K562 (cell line): ENCODE measurements around the gene SCAP.

Experiments used
- CTCF ChIP-seq, 3 experiments: IDR thresholded peaks in 2 of 3; conservative IDR thresholded peaks in 1 of 3; 2 replicates each; pipeline ENCODE4 v1.5.1; 2011 to 2012; ENCODE audit warnings: low read length in 3 of 3, mild to moderate bottlenecking in 3 of 3, control low read depth in 2 of 3, improper control_type of control experiment in 1 of 3, inconsistent platforms in 1 of 3, low read depth in 1 of 3, mixed read lengths in 1 of 3, moderate library complexity in 1 of 3; ENCODE audit not compliant: insufficient read depth in 2 of 3
- EZH2 ChIP-seq: IDR thresholded peaks from 2 replicates; pipeline ENCODE4 v1.6.1; 2012; ENCODE audit warnings: low read depth, mild to moderate bottlenecking, inconsistent platforms, low read length, borderline replicate concordance
- FOXJ3 ChIP-seq: sonication (generic); formaldehyde crosslinking; IDR thresholded peaks from 2 replicates; pipeline ENCODE4 v1.4.0; 2020; ENCODE audit warnings: mild to moderate bottlenecking, missing genetic modification reagents
- FOXK2 ChIP-seq, 2 experiments: fragments of 450-650 bp; IDR thresholded peaks in 1 of 2; conservative IDR thresholded peaks in 1 of 2; 2 replicates each; pipeline ENCODE4 v1.6.1; 2016; ENCODE audit warnings: low read depth in 2 of 2, mild to moderate bottlenecking in 1 of 2
- GATAD2B ChIP-seq: fragments of 450-650 bp; IDR thresholded peaks from 2 replicates; pipeline ENCODE4 v1.6.1; 2017; ENCODE audit warnings: mild to moderate bottlenecking, borderline replicate concordance
- NR2C2 ChIP-seq, 2 experiments: fragments of 200-800 bp in 1 of 2; sonication (Bioruptor generic) in 1 of 2; sonication (generic) in 1 of 2; formaldehyde crosslinking in 1 of 2; IDR thresholded peaks; 2 replicates each; pipeline versions ENCODE4 v1.6.1 to v1.8.0; 2016 to 2022; ENCODE audit warnings: mild to moderate bottlenecking in 1 of 2, missing compliant biosample characterization in 1 of 2, missing genetic modification characterization in 1 of 2, missing genetic modification reagents in 1 of 2
- YY1 ChIP-seq, 3 experiments: IDR thresholded peaks; 2 replicates each; pipeline ENCODE4 v1.6.1; 2011; ENCODE audit warnings: low read length in 2 of 3, mild to moderate bottlenecking in 2 of 3, moderate library complexity in 2 of 3, borderline replicate concordance in 1 of 3, control low read depth in 1 of 3, low read depth in 1 of 3; ENCODE audit not compliant: insufficient read depth in 3 of 3, insufficient replicate concordance in 2 of 3, control insufficient read depth in 1 of 3, insufficient read length in 1 of 3; ENCODE audit errors: extremely low read depth in 1 of 3
- TF ChIP-seq, protein P1 (sequence below): sonication (generic); formaldehyde crosslinking; IDR thresholded peaks from 2 replicates; pipeline ENCODE4 v1.8.0; 2022; ENCODE audit warnings: mild to moderate bottlenecking, missing genetic modification reagents
- TF ChIP-seq, protein P2 (sequence below), 2 experiments: IDR thresholded peaks in 1 of 2; conservative IDR thresholded peaks in 1 of 2; 2 replicates each; pipeline ENCODE4 v1.6.1; 2016; ENCODE audit warnings: low read depth in 2 of 2, mild to moderate bottlenecking in 1 of 2, missing compliant biosample characterization in 1 of 2, missing genetic modification characterization in 1 of 2, moderate library complexity in 1 of 2

DNA sequence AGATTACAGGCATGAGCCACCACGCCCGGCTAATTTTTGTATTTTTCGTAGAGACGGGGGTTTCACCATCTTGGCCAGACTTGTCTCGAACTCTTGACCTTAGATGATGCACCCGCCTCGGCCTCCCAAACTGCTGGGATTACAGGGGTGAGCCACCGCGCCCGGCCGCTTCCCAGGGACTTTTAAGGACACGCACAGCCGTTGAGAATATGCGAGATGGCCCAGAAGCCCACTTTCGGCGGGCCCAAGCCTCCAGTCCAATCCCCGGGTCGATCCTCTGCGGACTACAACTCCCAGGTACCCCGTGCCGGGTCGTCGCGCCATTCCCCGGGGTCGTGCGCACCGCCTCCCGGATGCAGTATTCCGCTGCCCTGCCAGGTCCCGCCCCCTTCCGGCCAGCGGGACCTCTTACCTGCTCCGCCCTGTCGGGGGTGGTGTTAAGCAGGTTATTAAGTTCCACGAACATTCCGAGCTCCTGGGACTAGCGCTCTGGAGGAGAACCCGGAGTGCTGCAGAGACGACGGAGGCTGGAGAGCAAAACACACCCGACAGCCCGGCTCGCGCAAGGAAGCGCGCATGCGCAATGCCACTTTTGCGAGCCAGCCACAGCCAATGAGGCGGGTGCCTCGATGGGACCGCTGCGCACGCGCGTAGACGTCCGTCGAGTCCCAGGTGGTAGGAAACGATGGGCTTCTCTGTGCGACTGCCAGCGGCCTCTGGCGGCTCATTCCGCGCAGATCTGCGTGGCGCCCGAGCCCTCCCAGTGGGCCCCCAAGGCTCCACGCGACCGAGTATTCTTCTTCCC lies 37.6 kb upstream of the SCAP start, which contains the start of gene ELP6:
- peak; percentile 65 to 95 (median 94) for TF ChIP-seq YY1 (IDR thresholded peaks at IDR 0.05; ENCODE audit: borderline replicate concordance in 1 of 3, control insufficient read depth in 1 of 3, extremely low read depth in 1 of 3, insufficient read depth in 3 of 3, insufficient read length in 1 of 3, insufficient replicate concordance in 2 of 3, low read depth in 1 of 3, low read length in 2 of 3)
- TF ChIP-seq, protein P1, sequence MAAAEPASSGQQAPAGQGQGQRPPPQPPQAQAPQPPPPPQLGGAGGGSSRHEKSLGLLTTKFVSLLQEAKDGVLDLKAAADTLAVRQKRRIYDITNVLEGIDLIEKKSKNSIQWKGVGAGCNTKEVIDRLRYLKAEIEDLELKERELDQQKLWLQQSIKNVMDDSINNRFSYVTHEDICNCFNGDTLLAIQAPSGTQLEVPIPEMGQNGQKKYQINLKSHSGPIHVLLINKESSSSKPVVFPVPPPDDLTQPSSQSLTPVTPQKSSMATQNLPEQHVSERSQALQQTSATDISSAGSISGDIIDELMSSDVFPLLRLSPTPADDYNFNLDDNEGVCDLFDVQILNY, result peak; percentile 77; the same call in 1 of the 2 replicates
- TF ChIP-seq, protein P2, sequence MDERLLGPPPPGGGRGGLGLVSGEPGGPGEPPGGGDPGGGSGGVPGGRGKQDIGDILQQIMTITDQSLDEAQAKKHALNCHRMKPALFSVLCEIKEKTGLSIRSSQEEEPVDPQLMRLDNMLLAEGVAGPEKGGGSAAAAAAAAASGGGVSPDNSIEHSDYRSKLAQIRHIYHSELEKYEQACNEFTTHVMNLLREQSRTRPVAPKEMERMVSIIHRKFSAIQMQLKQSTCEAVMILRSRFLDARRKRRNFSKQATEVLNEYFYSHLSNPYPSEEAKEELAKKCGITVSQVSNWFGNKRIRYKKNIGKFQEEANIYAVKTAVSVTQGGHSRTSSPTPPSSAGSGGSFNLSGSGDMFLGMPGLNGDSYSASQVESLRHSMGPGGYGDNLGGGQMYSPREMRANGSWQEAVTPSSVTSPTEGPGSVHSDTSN (CRISPR knock-in tag; IDR thresholded peaks at IDR 0.05; ENCODE audit: low read depth), result no peak
- TF ChIP-seq, protein P2 (tag; conservative IDR thresholded peaks at IDR 0.05; ENCODE audit: low read depth), result no peak
- 0 out of 4 replicates have a peak, but pooled peaks of 1 of the 2 experiments have one; percentile 14 for TF ChIP-seq FOXK2 (conservative IDR thresholded peaks at IDR 0.05 in 1 of 2, IDR thresholded peaks at IDR 0.05 in 1 of 2; ENCODE audit: low read depth in 2 of 2)
- TF ChIP-seq NR2C2 (CRISPR knock-in tag; IDR thresholded peaks at IDR 0.05), result peak; percentile 97
- TF ChIP-seq NR2C2 (tag; IDR thresholded peaks at IDR 0.05), result peak; percentile 99
- TF ChIP-seq GATAD2B, result no peak; the same call in 1 of the 2 replicates
- no peak for TF ChIP-seq FOXJ3 (CRISPR knock-in tag)
- no peak for TF ChIP-seq EZH2
- peak; percentile 83 to 95 (median 92) for TF ChIP-seq CTCF (IDR thresholded peaks at IDR 0.05 in 2 of 3, conservative IDR thresholded peaks at IDR 0.05 in 1 of 3; ENCODE audit: insufficient read depth in 2 of 3, low read depth in 1 of 3, low read length in 3 of 3)
